ENCODE measurements around the gene CTSF. TPM values are rescaled to one million over a fixed set of nuclear protein-coding genes. Genes with fewer than 3 reads are reported as not detected.

Gene CTSF
- total and polyA plus RNA-seq, 2 of the 13 experiments (the other 11 are each of a cell fraction or from before 2014, with no cell fraction given), result not detected

DNA sequence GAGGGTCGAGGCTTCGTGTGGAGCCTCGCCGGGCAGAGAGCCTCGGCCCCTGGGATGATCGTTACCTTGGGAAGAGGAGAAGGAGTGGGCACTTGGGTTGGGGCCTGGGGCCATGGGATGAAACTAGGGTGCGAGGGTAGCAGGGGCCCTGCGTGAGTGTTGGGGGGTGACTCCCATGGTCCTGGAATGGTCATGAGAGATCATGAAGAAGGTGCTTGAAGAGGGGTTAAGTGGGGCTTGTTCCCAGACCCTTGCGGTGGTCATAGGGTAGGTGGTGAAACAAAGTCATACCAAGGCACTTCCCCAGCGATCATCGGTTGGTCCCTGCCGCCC is 24.9 kb upstream of the CTSF start (continued):
- TF ChIP-seq REL (CRISPR knock-in tag; conservative IDR thresholded peaks at IDR 0.05) (no peak), FOXO1 (CRISPR knock-in tag; IDR thresholded peaks at IDR 0.05) (no peak), IKZF5 (CRISPR knock-in tag; IDR thresholded peaks at IDR 0.05) (no peak), PRDM10 (CRISPR knock-in tag; IDR thresholded peaks at IDR 0.05; ENCODE audit: low read depth) (peak; percentile 83), ZNF674 (CRISPR knock-in tag; IDR thresholded peaks at IDR 0.05; ENCODE audit: low read depth) (no peak), AGO1 (IDR thresholded peaks at IDR 0.05; ENCODE audit: low read depth, low read length, poor library complexity, severe bottlenecking) (no peak), MIXL1 (CRISPR knock-in tag; IDR thresholded peaks at IDR 0.05) (no peak), ZNF253 (CRISPR knock-in tag; IDR thresholded peaks at IDR 0.05; ENCODE audit: borderline replicate concordance) (no peak), ZNF549 (CRISPR knock-in tag; IDR thresholded peaks at IDR 0.05) (no peak), ZMYM4 (CRISPR knock-in tag; IDR thresholded peaks at IDR 0.05) (no peak), SNRNP70 (IDR thresholded peaks at IDR 0.05; ENCODE audit: low read depth, low read length) (no peak), ARID2 (CRISPR knock-in tag; IDR thresholded peaks at IDR 0.05; ENCODE audit: borderline replicate concordance) (no peak), HNRNPL (IDR thresholded peaks at IDR 0.05; ENCODE audit: low read depth, low read length) (0 out of 2 replicates have a peak, but pooled peaks have one; percentile 1), HNF4A (CRISPR knock-in tag; IDR thresholded peaks at IDR 0.05) (no peak), ZNF660 (CRISPR knock-in tag; IDR thresholded peaks at IDR 0.05; ENCODE audit: borderline replicate concordance, low read depth) (no peak), ELF3 (CRISPR knock-in tag; IDR thresholded peaks at IDR 0.05) (no peak), ZNF605 (CRISPR knock-in tag; IDR thresholded peaks at IDR 0.05) (no peak; the same call in 1 of the 2 replicates)
- TF ChIP-seq, protein P1, sequence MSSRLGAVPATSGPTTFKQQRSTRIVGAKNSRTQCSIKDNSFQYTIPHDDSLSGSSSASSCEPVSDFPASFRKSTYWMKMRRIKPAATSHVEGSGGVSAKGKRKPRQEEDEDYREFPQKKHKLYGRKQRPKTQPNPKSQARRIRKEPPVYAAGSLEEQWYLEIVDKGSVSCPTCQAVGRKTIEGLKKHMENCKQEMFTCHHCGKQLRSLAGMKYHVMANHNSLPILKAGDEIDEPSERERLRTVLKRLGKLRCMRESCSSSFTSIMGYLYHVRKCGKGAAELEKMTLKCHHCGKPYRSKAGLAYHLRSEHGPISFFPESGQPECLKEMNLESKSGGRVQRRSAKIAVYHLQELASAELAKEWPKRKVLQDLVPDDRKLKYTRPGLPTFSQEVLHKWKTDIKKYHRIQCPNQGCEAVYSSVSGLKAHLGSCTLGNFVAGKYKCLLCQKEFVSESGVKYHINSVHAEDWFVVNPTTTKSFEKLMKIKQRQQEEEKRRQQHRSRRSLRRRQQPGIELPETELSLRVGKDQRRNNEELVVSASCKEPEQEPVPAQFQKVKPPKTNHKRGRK (CRISPR knock-in tag; IDR thresholded peaks at IDR 0.05), result no peak
- TF ChIP-seq, protein P2, sequence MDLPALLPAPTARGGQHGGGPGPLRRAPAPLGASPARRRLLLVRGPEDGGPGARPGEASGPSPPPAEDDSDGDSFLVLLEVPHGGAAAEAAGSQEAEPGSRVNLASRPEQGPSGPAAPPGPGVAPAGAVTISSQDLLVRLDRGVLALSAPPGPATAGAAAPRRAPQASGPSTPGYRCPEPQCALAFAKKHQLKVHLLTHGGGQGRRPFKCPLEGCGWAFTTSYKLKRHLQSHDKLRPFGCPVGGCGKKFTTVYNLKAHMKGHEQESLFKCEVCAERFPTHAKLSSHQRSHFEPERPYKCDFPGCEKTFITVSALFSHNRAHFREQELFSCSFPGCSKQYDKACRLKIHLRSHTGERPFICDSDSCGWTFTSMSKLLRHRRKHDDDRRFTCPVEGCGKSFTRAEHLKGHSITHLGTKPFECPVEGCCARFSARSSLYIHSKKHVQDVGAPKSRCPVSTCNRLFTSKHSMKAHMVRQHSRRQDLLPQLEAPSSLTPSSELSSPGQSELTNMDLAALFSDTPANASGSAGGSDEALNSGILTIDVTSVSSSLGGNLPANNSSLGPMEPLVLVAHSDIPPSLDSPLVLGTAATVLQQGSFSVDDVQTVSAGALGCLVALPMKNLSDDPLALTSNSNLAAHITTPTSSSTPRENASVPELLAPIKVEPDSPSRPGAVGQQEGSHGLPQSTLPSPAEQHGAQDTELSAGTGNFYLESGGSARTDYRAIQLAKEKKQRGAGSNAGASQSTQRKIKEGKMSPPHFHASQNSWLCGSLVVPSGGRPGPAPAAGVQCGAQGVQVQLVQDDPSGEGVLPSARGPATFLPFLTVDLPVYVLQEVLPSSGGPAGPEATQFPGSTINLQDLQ (CRISPR knock-in tag; IDR thresholded peaks at IDR 0.05), result no peak
- TF ChIP-seq, protein P3, sequence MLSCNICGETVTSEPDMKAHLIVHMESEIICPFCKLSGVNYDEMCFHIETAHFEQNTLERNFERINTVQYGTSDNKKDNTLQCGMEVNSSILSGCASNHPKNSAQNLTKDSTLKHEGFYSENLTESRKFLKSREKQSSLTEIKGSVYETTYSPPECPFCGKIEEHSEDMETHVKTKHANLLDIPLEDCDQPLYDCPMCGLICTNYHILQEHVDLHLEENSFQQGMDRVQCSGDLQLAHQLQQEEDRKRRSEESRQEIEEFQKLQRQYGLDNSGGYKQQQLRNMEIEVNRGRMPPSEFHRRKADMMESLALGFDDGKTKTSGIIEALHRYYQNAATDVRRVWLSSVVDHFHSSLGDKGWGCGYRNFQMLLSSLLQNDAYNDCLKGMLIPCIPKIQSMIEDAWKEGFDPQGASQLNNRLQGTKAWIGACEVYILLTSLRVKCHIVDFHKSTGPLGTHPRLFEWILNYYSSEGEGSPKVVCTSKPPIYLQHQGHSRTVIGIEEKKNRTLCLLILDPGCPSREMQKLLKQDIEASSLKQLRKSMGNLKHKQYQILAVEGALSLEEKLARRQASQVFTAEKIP (CRISPR knock-in tag; IDR thresholded peaks at IDR 0.05; ENCODE audit: borderline replicate concordance), result no peak
